Stomach (tissue), 9 donors: ENCODE measurements around the gene NEIL1. TPM values are rescaled to one million over a fixed set of nuclear protein-coding genes. Genes with fewer than 3 reads are reported as not detected.
"Not testable (repeated sequence)": the region's sequence is repeated elsewhere in the genome, so short reads cannot be mapped to it uniquely, and the experiment has no call there.

Experiments used
- DNase-seq, 2 donors: peaks; one replicate each; pipeline versions ENCODE4 v3.0.0 to v3.0.0-alpha.2; 2013 to 2019
- H3K27ac ChIP-seq, 5 donors: fragments of 200-600 bp in 4 of 5; sonication (generic) in 4 of 5; one replicate each; pipeline ENCODE4 v1.5.1; 2013 to 2019; ENCODE audit warnings: mild to moderate bottlenecking in 1 of 5, moderate library complexity in 1 of 5
- H3K27me3 ChIP-seq, 3 donors: fragments of 200-600 bp; sonication (generic); one replicate each; pipeline ENCODE4 v1.5.1; 2017 to 2019; ENCODE audit warnings: mixed run types in 1 of 3
- H3K36me3 ChIP-seq, 4 donors: fragments of 200-600 bp; sonication (generic); 1 replicate in 3 of 4; 2 replicates in 1 of 4; pipeline ENCODE4 v1.5.1; 2016 to 2019
- H3K4me1 ChIP-seq, 4 donors: fragments of 200-600 bp; sonication (generic); one replicate each; pipeline ENCODE4 v1.5.1; 2016 to 2019
- H3K4me3 ChIP-seq, 4 donors: fragments of 200-600 bp; sonication (generic) in 3 of 4; one replicate each; pipeline ENCODE4 v1.5.1; 2016 to 2019; ENCODE audit warnings: mild to moderate bottlenecking in 1 of 4
- H3K9me3 ChIP-seq, 4 donors: fragments of 200-600 bp; sonication (generic); one replicate each; pipeline ENCODE4 v1.5.1; 2016 to 2019
- CTCF ChIP-seq, 7 experiments: fragments of 450-650 bp in 4 of 7; fragments of 200-600 bp in 3 of 7; sonication (generic) in 3 of 7; IDR thresholded peaks; one replicate each; pipeline ENCODE4 v1.5.1; 2016 to 2019; ENCODE audit warnings: antibody characterized with exemption in 7 of 7, control low read depth in 2 of 7, mild to moderate bottlenecking in 1 of 7
- EP300 ChIP-seq: sonication (generic); formaldehyde crosslinking; IDR thresholded peaks from one replicate; pipeline ENCODE4 v1.6.1; 2017; ENCODE audit warnings: antibody characterized with exemption
- POLR2A ChIP-seq, 4 donors: fragments of 450-650 bp; IDR thresholded peaks; one replicate each; pipeline ENCODE4 v1.6.1; 2016; ENCODE audit warnings: antibody characterized with exemption in 4 of 4, control low read depth in 2 of 4, mild to moderate bottlenecking in 1 of 4, moderate library complexity in 1 of 4
- POLR2AphosphoS5 ChIP-seq, 3 donors: sonication (generic); formaldehyde crosslinking; IDR thresholded peaks; one replicate each; pipeline ENCODE4 v1.6.1; 2016; ENCODE audit warnings: antibody characterized with exemption in 3 of 3
- WGBS, 5 donors: extraction: QIAGEN DNeasy Blood & Tissue Kit in 3 of 5; methylation state at CpG; one replicate each; pipeline versions ENCODE4 v1.1.5 to v1.1.7; 2013 to 2018; 5-methylcytosine and 5-hydroxymethylcytosine counted together
- intact Hi-C: fragments of 100-400 bp; cut with DNase I; formaldehyde crosslinking; loops from one replicate; pipeline ENCODE4 v1.15.1; 2023; ENCODE audit warnings: low total_unique reads
- polyA plus RNA-seq, 3 donors: library from polyadenylated mRNA; stranded (reverse); fragments of 200-250 nt; gene quantifications; one replicate each; pipeline ENCODE4 v1.2.3, GENCODE V29; 2013
- total RNA-seq, 5 donors: library from RNA; depleted of rRNA; stranded (reverse); fragments of >200 nt; gene quantifications; one replicate each; pipeline versions ENCODE4 v1.1.0 to v1.2.3, GENCODE V29; 2014 to 2016
- donor health status: healthy with polysubstance abuse.
- donor health status: Bipolar disorder and iron deficiency.
- donor health status: healthy.

NEIL1 gene
- total and polyA plus RNA-seq, 8 donors = 18.2 to 793 (median 35.1) TPM

GRCh38 chr15:75335705-75336355, 11.0 kb upstream of the NEIL1 start, which contains the start of gene COMMD4:
Gene COMMD4 (plus strand): TSS chr15:75336063. CDS start chr15:75336090, 27 bp downstream.
- Histone ChIP-seq H3K9me3 (no peaks in the 10 kb centered on the region), H3K27me3 (no peaks in the 10 kb centered on the region), H3K27ac (peak within 1 kb of the TSS; percentile 34 to 84 (median 70)), H3K36me3 (peaks cover under 1 to 26% (median 24%) of the 10 kb centered on the region in 4 donors), H3K4me3 (peak within 1 kb of the TSS; percentile 68 to 93 (median 76)), H3K4me1 (peaks cover 11 to 25% (median 17%) of the 10 kb centered on the region in 4 donors)
- DNase-seq = peak; percentile 97 to 98
- intact Hi-C loops = no loop called here
- 0 to 1% (median 1%) methylated on average over 38 to 42 of the region's 42 CpGs for WGBS, 5 donors
- TF ChIP-seq EP300 = no peak
- TF ChIP-seq POLR2AphosphoS5 (IDR thresholded peaks at IDR 0.05) = peak; percentile 59 to 88 (median 68)
- TF ChIP-seq CTCF (IDR thresholded peaks at IDR 0.05) = peak in 1 of 7 experiments; percentile 12

GRCh38 chr15:75338661-75339240, 8.1 kb upstream of the NEIL1 start:
- WGBS, 5 donors = 89 to 98% (median 95%) methylated on average over 9 to 11 of the region's 11 CpGs
- Histone ChIP-seq H3K36me3 (peaks cover 4 to 33% (median 29%) of the 10 kb centered on the region in 4 donors), H3K4me1 (peaks cover 16 to 30% (median 20%) of the 10 kb centered on the region in 4 donors), H3K4me3 (no peak overlapping the region), H3K27me3 (no peaks in the 10 kb centered on the region), H3K27ac (no peak overlapping the region), H3K9me3 (no peaks in the 10 kb centered on the region)
- intact Hi-C loops = no loop called here
- no peak for DNase-seq
- no peak for TF ChIP-seq EP300
- TF ChIP-seq POLR2AphosphoS5 (IDR thresholded peaks at IDR 0.05) = no peak
- no peak for TF ChIP-seq POLR2A (IDR thresholded peaks at IDR 0.05)
- TF ChIP-seq CTCF (IDR thresholded peaks at IDR 0.05) = no peak

- no peak for DNase-seq
- no peak for TF ChIP-seq CTCF (IDR thresholded peaks at IDR 0.05)
- no peak for TF ChIP-seq POLR2AphosphoS5 (IDR thresholded peaks at IDR 0.05)
- no peak for TF ChIP-seq POLR2A (IDR thresholded peaks at IDR 0.05)
- no peak for TF ChIP-seq EP300
- H3K27me3 ChIP-seq = no peaks in the 10 kb centered on the region
- H3K9me3 ChIP-seq = no peaks in the 10 kb centered on the region
- peaks cover 4 to 33% (median 29%) of the 10 kb centered on the region in 4 donors for H3K36me3 ChIP-seq
- H3K4me3 ChIP-seq = no peak overlapping the region
- no peak overlapping the region for H3K27ac ChIP-seq
- intact Hi-C loops = no loop called here
- WGBS, 5 donors = 89 to 96% (median 92%) methylated on average over 10 to 13 of the region's 13 CpGs
- peaks cover 17 to 40% (median 25%) of the 10 kb centered on the region in 4 donors for H3K4me1 ChIP-seq
Observed at GRCh38 chr15:75339531-75340240, 7.2 kb upstream of the NEIL1 start.

GRCh38 chr15:75342221-75342620, 4.6 kb upstream of the NEIL1 start:
- Histone ChIP-seq H3K4me1 (peaks cover 6 to 37% (median 18%) of the 10 kb centered on the region in 4 donors), H3K4me3 (no peak overlapping the region), H3K27me3 (no peaks in the 10 kb centered on the region), H3K9me3 (no peaks in the 10 kb centered on the region), H3K36me3 (peaks cover 4 to 33% (median 29%) of the 10 kb centered on the region in 4 donors), H3K27ac (no peak overlapping the region)
- intact Hi-C loops = no loop called here
- WGBS, 5 donors = 81 to 91% (median 87%) methylated on average over 6 of the region's 6 CpGs
- DNase-seq = no peak
- TF ChIP-seq POLR2A (IDR thresholded peaks at IDR 0.05) (no peak), CTCF (IDR thresholded peaks at IDR 0.05) (no peak), POLR2AphosphoS5 (IDR thresholded peaks at IDR 0.05) (no peak), EP300 (no peak)

GRCh38 chr15:75343953-75344352, 2.9 kb upstream of the NEIL1 start:
- intact Hi-C loops, H3K27ac ChIP-seq, H3K9me3 ChIP-seq, H3K4me3 ChIP-seq: not testable (repeated sequence)
- 16 to 45% (median 30%) methylated on average over 8 of the region's 8 CpGs for WGBS, 5 donors
- peak in 1 of 2 donors; percentile 36 for DNase-seq
- Histone ChIP-seq H3K27me3 (peaks cover 0 to 10% (median 0%) of the 10 kb centered on the region in 3 donors), H3K4me1 (peaks cover 13 to 44% (median 29%) of the 10 kb centered on the region in 4 donors), H3K36me3 (peaks cover 4 to 26% (median 22%) of the 10 kb centered on the region in 4 donors)
